SK-N-SH (cell line): ENCODE results near the gene IMMP1L.

ENCODE experiments used
- POLR2AphosphoS5 ChIP-seq: IDR thresholded peaks from 2 replicates; pipeline ENCODE4 v1.6.1; 2012; ENCODE audit warnings: low read depth, low read length
- RFX5 ChIP-seq: IDR thresholded peaks from 2 replicates; pipeline ENCODE4 v1.6.1; 2012; ENCODE audit warnings: mild to moderate bottlenecking, improper control_type of control experiment, low read length
- SMC3 ChIP-seq: IDR thresholded peaks from 2 replicates; pipeline ENCODE4 v1.6.1; 2012; ENCODE audit warnings: low read depth, low read length, improper control_type of control experiment
- TF ChIP-seq, protein P1 (sequence below): fragments of 200-600 bp; sonication (generic); IDR thresholded peaks from 2 replicates; pipeline ENCODE4 v1.6.1; 2017; ENCODE audit warnings: antibody characterized with exemption, mild to moderate bottlenecking, moderate library complexity

GRCh38 chr11:31542862-31543261, 33.4 kb upstream of the IMMP1L start:
- TF ChIP-seq POLR2AphosphoS5 (no peak), SMC3 (no peak), RFX5 (no peak)
- TF ChIP-seq, protein P1, sequence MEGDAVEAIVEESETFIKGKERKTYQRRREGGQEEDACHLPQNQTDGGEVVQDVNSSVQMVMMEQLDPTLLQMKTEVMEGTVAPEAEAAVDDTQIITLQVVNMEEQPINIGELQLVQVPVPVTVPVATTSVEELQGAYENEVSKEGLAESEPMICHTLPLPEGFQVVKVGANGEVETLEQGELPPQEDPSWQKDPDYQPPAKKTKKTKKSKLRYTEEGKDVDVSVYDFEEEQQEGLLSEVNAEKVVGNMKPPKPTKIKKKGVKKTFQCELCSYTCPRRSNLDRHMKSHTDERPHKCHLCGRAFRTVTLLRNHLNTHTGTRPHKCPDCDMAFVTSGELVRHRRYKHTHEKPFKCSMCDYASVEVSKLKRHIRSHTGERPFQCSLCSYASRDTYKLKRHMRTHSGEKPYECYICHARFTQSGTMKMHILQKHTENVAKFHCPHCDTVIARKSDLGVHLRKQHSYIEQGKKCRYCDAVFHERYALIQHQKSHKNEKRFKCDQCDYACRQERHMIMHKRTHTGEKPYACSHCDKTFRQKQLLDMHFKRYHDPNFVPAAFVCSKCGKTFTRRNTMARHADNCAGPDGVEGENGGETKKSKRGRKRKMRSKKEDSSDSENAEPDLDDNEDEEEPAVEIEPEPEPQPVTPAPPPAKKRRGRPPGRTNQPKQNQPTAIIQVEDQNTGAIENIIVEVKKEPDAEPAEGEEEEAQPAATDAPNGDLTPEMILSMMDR, result no peak
